IPS DF 4.7 (cell line): ENCODE results near the gene SCNM1.
"Not testable (repeated sequence)": the region's sequence is repeated elsewhere in the genome, so short reads cannot be mapped to it uniquely, and the experiment has no call there.

Experiments used
- DNase-seq: peaks from one replicate; pipeline ENCODE4 v3.0.0-alpha.2; 2013; ENCODE audit warnings: low spot score; ENCODE audit errors: extremely low read depth

Gene SCNM1

DNA sequence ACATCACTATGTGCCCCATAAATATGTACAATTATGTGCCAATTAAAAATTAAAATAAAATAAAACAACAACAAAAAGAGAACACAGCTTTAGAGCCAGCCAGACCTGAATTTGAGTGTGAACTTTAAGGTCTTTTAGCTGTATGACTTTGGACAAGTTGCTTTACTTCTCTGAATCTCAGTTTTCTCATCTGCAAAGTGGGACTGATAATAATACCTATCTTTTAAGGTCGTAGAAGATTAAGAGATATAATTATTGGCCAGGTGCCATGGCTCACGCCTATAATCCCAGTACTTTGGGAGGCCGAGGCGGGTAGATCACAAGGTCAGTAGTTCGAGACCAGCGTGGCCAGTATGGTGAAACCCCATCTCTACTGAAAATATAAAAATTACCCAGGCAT is 27.4 kb downstream of the SCNM1 start:
- DNase-seq: no peak

DNA sequence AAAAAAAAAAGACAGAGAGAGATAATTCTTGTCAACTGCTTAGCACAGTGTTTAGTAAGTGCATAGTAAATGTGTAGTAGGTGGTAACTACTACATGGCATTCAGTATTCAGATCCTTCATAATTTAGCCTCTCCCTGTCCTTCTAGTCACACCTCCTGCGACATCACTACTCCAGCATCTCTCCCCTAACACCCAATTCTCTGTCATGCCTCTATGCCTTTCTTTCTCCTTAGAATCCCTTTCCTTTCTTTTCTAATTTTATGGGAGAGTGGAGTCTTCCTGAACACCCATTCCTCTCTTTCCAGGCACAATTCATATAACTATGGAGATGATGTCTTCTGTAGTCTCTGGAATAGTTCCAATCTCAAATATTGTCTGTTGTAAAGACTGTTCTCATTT is 27.9 kb downstream of the SCNM1 start:
- DNase-seq: no peak

DNA sequence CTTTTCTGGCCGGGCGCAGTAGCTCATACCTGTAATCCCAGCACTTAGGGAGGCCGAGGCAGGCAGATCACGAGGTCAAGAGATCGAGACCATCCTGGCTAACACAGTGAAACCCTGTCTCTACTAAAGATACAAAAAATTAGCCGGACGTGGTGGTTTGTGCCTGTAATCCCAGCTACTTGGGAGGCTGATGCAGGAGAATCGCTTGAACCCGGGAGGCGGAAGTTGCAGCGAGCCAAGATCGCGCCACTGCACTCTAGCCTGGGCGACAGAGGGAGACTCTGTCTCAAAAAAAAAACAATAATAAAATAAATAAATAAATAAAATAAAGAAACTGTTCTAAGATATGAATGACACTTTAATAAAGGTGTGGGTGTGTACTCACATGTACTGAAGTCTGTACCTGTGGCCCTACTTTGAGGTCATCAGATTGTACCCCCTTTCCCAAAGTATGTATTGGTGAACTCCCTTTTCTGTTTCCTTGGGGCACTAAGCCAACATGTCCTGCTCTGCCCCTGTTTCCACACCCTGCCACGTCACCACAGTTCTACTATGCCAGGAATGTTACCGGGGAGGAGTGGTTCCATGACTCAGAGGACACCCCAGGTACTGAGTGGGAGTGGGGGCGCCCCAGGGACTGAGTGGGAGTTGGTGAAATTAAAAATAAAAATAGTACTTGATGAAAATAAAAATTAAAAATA is 29.1 kb downstream of the SCNM1 start:
- not testable (repeated sequence) for DNase-seq

DNA sequence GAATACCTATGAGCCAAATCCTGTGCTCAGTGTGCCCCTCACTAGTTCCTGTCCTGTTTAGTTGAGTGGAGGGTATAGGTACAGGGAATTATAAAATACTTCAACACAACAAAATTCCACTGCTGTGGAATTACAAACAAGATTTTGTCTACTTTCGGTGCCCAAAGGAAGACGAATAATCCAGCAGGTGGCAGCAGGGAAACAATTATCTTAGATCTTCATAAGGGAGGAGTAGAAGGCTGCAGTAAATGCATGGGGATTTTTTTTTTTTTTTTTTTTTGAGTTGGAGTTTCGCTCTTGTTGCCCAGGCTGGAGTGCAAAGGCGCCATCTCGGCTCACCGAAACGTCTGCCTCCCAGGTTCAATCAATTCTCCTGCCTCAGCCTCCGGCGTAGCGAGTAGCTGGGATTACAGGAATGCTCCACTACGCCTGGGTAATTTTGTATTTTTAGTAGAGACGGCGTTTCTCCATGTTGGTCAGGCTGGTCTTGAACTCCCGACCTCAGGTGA is 30.4 kb downstream of the SCNM1 start:
- DNase-seq: no peak

DNA sequence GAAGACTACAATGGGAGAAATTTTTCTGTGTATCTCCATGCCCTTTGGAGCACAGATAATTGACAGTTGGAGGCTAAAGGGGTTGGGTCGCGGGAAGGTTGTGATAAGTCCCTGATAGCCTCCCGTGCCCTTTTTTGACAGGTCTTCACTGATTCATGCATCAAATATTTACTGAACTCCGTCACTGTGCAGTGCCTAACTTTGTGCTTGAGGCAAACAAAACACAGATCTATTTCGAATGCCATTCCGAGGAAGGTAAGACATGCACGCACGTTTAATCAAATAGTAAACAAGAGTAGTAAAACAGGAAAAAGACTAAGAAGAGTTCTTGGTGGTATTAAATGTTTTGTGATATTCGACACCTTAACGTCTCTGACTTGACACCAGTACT is 31.9 kb downstream of the SCNM1 start:
- DNase-seq: no peak

DNA sequence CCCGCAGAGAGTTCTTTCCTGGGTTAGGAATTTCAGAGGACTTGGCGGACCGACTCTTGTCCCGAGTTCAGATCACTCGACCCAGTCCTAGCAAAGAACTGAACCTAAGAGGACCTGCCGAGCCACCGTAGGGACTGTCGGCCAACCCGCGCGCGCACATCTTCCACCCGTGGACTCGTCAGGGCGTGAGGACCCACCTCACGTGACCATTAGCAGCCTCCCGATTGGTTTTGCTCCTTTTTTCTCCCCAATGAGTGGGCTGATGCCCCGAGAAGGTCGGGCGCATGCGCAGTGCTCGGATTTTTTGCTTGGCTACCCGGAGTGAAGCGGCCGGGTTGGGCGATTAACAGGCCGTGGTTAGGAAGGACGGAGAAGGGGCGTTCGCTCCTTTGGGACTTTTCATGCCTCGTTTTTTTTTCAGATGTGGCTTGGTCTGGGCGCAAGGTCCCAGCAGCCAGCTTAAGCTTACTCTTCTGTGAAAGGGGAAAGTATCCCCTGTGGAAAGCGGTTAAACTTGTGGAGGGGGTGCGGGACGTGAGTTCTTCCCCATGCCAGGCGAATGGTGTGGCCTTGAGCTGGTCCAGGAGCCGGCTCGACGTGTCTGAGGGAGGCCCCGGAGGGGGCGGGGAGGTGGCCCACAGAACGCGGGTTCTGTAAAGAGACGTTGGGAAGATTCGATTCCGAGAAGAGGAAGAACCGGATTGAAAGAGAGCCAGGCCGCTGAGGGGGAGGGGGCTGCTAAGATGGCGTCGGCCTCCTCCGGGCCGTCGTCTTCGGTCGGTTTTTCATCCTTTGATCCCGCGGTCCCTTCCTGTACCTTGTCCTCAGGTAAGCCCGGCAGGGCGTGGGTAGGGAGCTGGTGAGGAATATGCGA is 32.5 kb downstream of the SCNM1 start, which contains the start of gene PIP5K1A:
TSS of gene PIP5K1A (plus strand) at position 299 of the 874 bp plus-strand sequence. CDS start at position 744, 445 bp downstream.
- DNase-seq: peak; percentile 86

DNA sequence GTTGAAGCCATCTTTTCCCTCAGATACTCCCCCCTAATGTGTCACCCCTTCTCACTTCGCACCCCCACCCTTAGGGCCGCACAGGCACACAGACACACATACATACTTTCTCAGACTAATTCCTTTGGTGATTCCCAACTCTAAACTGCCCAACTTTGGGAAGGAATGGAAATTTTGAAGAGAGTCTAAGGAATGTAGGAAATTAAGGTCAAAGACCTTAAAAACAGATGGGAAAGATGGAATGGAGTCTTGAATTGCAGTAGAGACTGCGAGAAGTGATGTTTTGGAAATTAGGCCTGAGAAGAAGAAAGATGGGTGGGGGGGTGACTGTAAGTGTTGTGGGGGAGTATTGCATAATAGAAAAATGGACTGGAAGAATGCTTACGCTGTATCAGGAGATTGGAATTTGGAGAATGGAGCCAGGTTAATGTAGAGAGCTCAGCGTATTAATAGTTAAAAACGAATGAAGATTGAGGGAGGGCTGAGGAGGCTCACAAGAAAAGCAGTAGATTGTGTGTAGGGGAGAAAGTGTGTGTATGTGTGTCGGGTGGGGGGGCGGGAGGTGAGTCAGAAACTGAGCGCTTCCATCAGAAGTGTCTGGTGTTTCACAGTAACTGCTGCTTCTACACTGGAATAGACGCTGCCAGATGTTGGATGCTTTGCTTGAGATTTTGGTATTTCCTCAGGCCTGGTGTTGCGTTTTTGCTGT is 34.1 kb downstream of the SCNM1 start:
- no peak for DNase-seq

DNA sequence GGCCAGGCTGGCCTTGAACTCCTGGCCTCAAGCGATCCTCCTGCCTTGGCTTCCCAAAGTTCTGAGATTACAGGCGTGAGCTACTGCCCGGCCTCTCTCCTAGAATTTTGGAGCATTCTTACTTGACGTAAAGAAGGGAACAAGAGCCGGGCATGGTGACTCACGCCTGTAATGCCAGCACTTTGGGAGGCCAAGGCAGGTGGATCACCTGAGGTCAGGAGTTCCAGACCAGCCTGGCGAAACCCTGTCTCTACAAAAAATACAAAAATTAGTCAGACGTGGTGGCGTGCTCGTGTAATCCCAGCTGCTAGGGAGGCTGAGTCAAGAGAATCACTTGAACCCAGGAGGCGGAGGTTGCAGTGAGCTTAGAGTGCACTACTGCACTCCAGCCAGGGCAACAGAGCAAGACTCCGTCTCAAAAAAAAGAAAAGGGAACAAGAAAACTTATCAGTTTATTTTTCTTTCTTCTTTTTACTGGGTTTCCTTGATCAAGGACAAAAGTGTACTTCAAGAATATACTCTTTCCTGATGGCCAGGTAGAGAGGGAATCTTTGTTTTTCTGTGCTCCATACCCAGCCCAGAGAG is 39.5 kb downstream of the SCNM1 start:
- DNase-seq: not testable (repeated sequence)

DNA sequence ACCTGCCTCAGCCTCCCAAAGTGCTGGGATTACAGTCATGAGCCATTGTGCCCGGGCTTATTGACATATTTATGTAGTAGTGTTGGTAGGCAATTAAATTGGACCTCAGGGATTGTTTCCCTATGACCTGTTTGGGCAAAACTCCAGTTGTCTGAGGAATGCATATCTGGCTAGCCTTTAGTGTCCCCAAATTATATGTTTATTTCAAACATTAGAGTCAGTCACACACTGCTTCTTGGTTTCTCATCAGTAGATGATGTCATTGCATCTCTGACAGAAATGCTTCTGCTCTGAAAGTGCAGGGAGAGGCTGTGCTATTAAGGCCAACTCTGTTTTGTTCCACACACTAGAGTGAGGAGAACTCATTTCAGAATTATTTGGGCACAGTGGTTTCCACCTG is 44.9 kb downstream of the SCNM1 start:
- DNase-seq: no peak

DNA sequence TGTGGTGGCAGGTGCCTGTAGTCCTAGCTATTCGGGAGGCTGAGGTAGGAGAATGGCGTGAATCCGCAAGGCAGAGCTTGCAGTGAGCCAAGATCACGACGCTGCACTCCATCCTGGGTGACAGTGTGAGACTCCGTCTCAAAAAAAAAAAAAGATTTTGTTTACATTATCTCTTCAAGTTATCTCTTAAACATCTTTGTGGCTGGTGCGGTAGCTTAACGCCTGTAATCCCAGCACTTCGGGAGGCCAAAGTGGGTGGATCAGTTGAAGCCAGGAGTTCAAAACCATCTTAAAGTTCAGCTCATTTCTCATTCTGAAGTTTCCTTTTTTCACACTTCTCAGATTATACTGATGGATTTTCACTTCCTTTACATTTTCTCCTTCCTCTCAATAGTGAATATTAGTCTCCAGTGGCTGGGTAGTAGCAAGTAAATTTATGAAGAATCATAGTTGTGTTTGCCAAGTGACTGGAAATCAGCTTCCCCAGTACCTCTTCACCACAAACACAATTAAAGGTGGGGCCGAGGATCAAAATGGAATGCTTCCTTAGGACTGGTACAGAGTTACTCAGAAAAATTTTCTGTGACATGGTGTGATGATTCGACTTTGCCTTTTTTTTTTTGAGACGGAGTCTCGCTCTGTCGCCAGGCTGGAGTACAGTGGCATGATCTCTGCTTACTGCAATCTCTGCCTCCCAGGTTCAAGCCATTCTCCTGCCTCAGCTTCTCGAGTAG is 46.2 kb downstream of the SCNM1 start:
- no peak for DNase-seq

DNA sequence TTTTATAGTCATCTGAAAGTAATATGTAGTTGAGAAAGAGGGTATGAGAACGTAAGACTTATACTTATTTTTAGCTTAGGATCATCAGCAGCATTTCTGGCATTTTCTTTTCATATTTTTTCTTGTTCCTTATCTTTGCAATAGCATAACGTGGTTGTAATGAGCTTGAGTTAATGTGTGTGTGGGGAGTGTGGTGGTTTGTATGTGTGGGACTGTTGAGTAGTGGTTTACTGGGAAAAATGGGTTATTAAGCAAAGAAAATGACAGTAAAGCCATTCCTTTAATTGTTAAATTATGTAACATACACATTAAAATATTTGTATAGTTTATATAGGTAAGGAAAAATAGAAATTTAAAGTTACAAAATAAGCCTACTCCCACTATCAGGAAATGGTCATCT is 47.6 kb downstream of the SCNM1 start:
- no peak for DNase-seq
